PC-3 (cell line): ENCODE results near the gene DMTF1. TPM values are rescaled to one million over a fixed set of nuclear protein-coding genes. Genes with fewer than 3 reads are reported as not detected.

Experiments
- ATAC-seq: fragments of 200-7000 bp; cut with Tn5 transposase; 2 replicates; pipeline ENCODE4 v1.9.1; 2020; ENCODE audit warnings: mild to moderate bottlenecking, moderate library complexity
- BruUV-seq: library from RNA; stranded (reverse); fragments of 400-500 nt; replicated peaks from 2 replicates; lab custom pipeline; 2021; lab: Mats Ljungman, UMichigan
- CTCF ChIA-PET: fragments of 300-600 bp; sonication (Branson Sonifier 250); formaldehyde crosslinking; loops from one replicate; lab custom pipeline; 2022; ENCODE audit warnings: antibody characterized with exemption; lab: Charles Lee
- POLR2A ChIA-PET: fragments of 300-600 bp; sonication (Branson Sonifier 250); formaldehyde crosslinking; loops from one replicate; lab custom pipeline; 2022; ENCODE audit warnings: antibody characterized with exemption; ENCODE audit not compliant: unreplicated experiment; lab: Charles Lee
- DNase-seq: peaks from one replicate; pipeline ENCODE4 v3.0.0-alpha.2; 2015
- H2AFZ ChIP-seq: fragments of 300-600 bp; sonication (generic); 2 replicates; pipeline ENCODE4 v1.6.0; 2016; ENCODE audit warnings: antibody characterized with exemption, low read length
- H3F3A ChIP-seq: fragments of 300-600 bp; sonication (generic); one replicate; pipeline ENCODE4 v1.6.0; 2017; ENCODE audit warnings: antibody characterized with exemption, low read length, control low read depth, mild to moderate bottlenecking; ENCODE audit not compliant: unreplicated experiment
- H3K27ac ChIP-seq: fragments of 300-600 bp; sonication (generic); 2 replicates; pipeline ENCODE4 v1.5.1; 2016; ENCODE audit warnings: mild to moderate bottlenecking, low read length
- H3K27me3 ChIP-seq: fragments of 300-600 bp; sonication (generic); 2 replicates; pipeline ENCODE4 v1.6.1; 2016; ENCODE audit warnings: low read length, mixed read lengths
- H3K36me3 ChIP-seq: fragments of 300-600 bp; sonication (generic); 2 replicates; pipeline ENCODE4 v1.6.1; 2016; ENCODE audit warnings: low read depth, mixed run types, low read length, mixed read lengths
- H3K4me1 ChIP-seq: fragments of 300-600 bp; sonication (generic); 2 replicates; pipeline ENCODE4 v1.5.1; 2016; ENCODE audit warnings: low read length; ENCODE audit not compliant: insufficient read depth
- H3K4me2 ChIP-seq: fragments of 300-600 bp; sonication (generic); 2 replicates; pipeline ENCODE4 v1.6.0; 2016; ENCODE audit warnings: low read length
- H3K4me3 ChIP-seq: fragments of 300-600 bp; sonication (generic); 2 replicates; pipeline ENCODE4 v1.5.1; 2016; ENCODE audit warnings: mild to moderate bottlenecking, low read length, mixed read lengths
- H3K79me2 ChIP-seq: fragments of 300-600 bp; sonication (generic); 2 replicates; pipeline ENCODE4 v1.6.1; 2017; ENCODE audit warnings: low read length, mixed read lengths
- H3K9ac ChIP-seq: fragments of 300-600 bp; sonication (generic); 2 replicates; pipeline ENCODE4 v1.6.0; 2016; ENCODE audit warnings: mild to moderate bottlenecking, low read length
- H3K9me2 ChIP-seq: fragments of 300-600 bp; sonication (generic); replicated peaks from 2 replicates; pipeline ENCODE4 v1.6.1; 2016; ENCODE audit warnings: mixed run types, low read length, mixed read lengths
- H3K9me3 ChIP-seq: fragments of 300-600 bp; sonication (generic); 2 replicates; pipeline ENCODE4 v1.6.1; 2016; ENCODE audit warnings: low read length, mixed read lengths
- H4K20me1 ChIP-seq: fragments of 300-600 bp; sonication (generic); 2 replicates; pipeline ENCODE4 v1.6.1; 2016; ENCODE audit warnings: low read length, mixed read lengths
- CTCF ChIP-seq: fragments of 300-600 bp; sonication (generic); conservative IDR thresholded peaks from 2 replicates; pipeline ENCODE4 v1.5.1; 2017; ENCODE audit warnings: antibody characterized with exemption, low read depth, mild to moderate bottlenecking, low read length
- EZH2 ChIP-seq: fragments of 300-600 bp; sonication (generic); IDR thresholded peaks from one replicate; pipeline ENCODE4 v1.6.1; 2017; ENCODE audit warnings: antibody characterized with exemption, mild to moderate bottlenecking, low read length; ENCODE audit not compliant: unreplicated experiment
- EZH2phosphoT487 ChIP-seq: fragments of 300-600 bp; sonication (generic); IDR thresholded peaks from 2 replicates; pipeline ENCODE4 v1.6.1; 2018; ENCODE audit warnings: mild to moderate bottlenecking, antibody characterized with exemption, low read length, borderline replicate concordance
- intact Hi-C: fragments of 100-400 bp; cut with micrococcal nuclease; formaldehyde crosslinking; loops from 2 replicates; pipeline ENCODE4 v1.9.0; 2023
- total RNA-seq: library from RNA; depleted of rRNA; stranded (reverse); fragments of >200 nt; gene quantifications from 2 replicates; pipeline ENCODE4 v1.2.3, GENCODE V29; 2014

DMTF1 gene
- total RNA-seq, 1 experiment from 2014 or later: 43.6 TPM

DNA sequence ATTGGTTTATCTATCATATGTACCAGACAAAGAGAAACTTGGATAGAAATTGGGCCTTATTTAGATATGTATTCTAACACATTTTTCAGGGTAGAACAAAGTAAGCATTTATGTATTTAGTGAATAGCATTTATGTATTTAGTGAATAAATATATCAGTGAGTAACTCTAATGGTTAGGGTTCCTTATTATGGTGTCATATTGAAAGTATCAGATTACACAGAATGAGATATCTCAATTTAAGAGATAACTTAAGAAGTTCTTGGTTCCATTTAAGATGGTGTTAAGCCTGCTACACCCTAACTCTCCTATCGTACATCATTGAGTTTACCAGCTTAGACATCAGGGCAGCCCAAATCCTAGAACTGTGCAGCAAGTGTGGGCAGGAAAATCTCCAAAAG lies 35.9 kb upstream of the DMTF1 start:
- POLR2A ChIA-PET: no interaction called here
- Histone ChIP-seq H3K9ac (no peak overlapping the region), H3K4me2 (no peak overlapping the region), H3K4me3 (no peak overlapping the region), H3F3A (no peaks in the 10 kb centered on the region), H3K27ac (no peak overlapping the region), H4K20me1 (no peaks in the 10 kb centered on the region), H3K79me2 (no peaks in the 10 kb centered on the region), H3K9me2 (no peaks in the 10 kb centered on the region), H3K36me3 (no peaks in the 10 kb centered on the region), H3K9me3 (no peaks in the 10 kb centered on the region), H2AFZ (no peak overlapping the region), H3K27me3 (no peaks in the 10 kb centered on the region), H3K4me1 (no peaks in the 10 kb centered on the region)
- CTCF ChIA-PET: no interaction called here
- intact Hi-C loops: no loop called here
- DNase-seq (peak; percentile 14), ATAC-seq (peak; percentile 83)
- no peak for TF ChIP-seq EZH2
- no peak for TF ChIP-seq CTCF
- TF ChIP-seq EZH2phosphoT487: no peak
- no TSS peak for BruUV-seq

DNA sequence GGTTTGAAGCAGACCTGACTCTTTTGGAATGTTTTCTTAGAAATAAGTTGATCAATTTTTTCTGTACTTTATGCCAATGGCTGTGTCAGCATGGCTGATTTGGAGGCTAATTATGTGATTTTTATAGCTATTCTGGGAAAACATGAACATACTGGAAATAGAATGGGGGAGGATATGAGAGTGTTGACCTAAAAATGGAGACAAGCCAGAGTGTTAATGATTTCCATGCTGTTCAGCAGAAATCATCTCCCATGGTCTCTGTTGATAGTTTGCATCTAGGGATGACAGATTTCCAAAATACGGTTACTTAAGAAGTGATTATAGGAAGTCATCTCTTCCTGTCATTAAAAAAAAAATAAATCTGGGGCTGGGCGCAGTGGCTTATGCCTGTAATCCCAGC lies 32.7 kb upstream of the DMTF1 start:
- CTCF ChIA-PET: no interaction called here
- BruUV-seq: no TSS peak
- H3K79me2 ChIP-seq: no peaks in the 10 kb centered on the region
- H3K27me3 ChIP-seq: no peaks in the 10 kb centered on the region
- ATAC-seq (no peak), DNase-seq (no peak)
- no peaks in the 10 kb centered on the region for H3F3A ChIP-seq
- H3K27ac ChIP-seq: no peak overlapping the region
- H3K36me3 ChIP-seq: no peaks in the 10 kb centered on the region
- POLR2A ChIA-PET: no interaction called here
- no peaks in the 10 kb centered on the region for H4K20me1 ChIP-seq
- no peaks in the 10 kb centered on the region for H3K9me2 ChIP-seq
- no peak overlapping the region for H2AFZ ChIP-seq
- H3K4me3 ChIP-seq: no peak overlapping the region
- H3K4me2 ChIP-seq: no peak overlapping the region
- H3K4me1 ChIP-seq: no peaks in the 10 kb centered on the region
- H3K9me3 ChIP-seq: no peaks in the 10 kb centered on the region
- no peak overlapping the region for H3K9ac ChIP-seq
- TF ChIP-seq EZH2 (no peak), EZH2phosphoT487 (no peak), CTCF (no peak)
- intact Hi-C loops: no loop called here

DNA sequence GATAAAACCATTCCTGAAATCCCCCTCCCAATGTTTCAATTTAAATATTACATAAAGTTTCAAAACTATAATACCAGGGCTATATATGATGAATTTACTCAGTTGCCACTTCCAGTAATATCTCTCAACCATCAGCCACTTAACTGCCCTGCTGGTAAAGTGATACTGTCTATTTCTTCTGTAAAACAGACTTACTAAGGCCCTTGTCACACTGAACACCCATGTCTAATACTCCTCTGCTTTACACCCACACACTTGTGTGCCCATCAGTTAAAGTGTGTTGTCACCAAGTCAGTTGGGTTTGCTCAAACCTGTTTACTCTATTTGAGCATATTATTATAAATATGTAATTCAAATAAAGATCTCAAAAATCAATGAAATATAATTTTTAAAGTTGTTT lies 29.1 kb upstream of the DMTF1 start:
- no peak overlapping the region for H2AFZ ChIP-seq
- H3K27me3 ChIP-seq: no peaks in the 10 kb centered on the region
- no peaks in the 10 kb centered on the region for H3F3A ChIP-seq
- H3K9me2 ChIP-seq: no peaks in the 10 kb centered on the region
- intact Hi-C loops: no loop called here
- H3K4me3 ChIP-seq: no peak overlapping the region
- ChIA-PET CTCF (no interaction called here), POLR2A (no interaction called here)
- H3K79me2 ChIP-seq: no peaks in the 10 kb centered on the region
- no TSS peak for BruUV-seq
- no peak for ATAC-seq
- H3K4me1 ChIP-seq: no peaks in the 10 kb centered on the region
- H3K36me3 ChIP-seq: no peaks in the 10 kb centered on the region
- no peak overlapping the region for H3K4me2 ChIP-seq
- H4K20me1 ChIP-seq: no peaks in the 10 kb centered on the region
- H3K9me3 ChIP-seq: no peaks in the 10 kb centered on the region
- no peak for DNase-seq
- no peak overlapping the region for H3K27ac ChIP-seq
- no peak for TF ChIP-seq EZH2
- no peak for TF ChIP-seq CTCF
- TF ChIP-seq EZH2phosphoT487: no peak
- H3K9ac ChIP-seq: no peak overlapping the region
